Skin epidermis (tissue), 12 donors: ENCODE data around the gene SLC12A3.

Experiments used
- H3K27ac ChIP-seq, 21 experiments: fragments of 200-600 bp; sonication (generic) in 11 of 21; one replicate each; pipeline ENCODE4 v1.5.0; 2020; ENCODE audit warnings: mild to moderate bottlenecking in 3 of 21, inconsistent platforms in 2 of 21, moderate library complexity in 2 of 21
- H3K4me3 ChIP-seq, 7 experiments: fragments of 200-600 bp; sonication (generic) in 2 of 7; one replicate each; pipeline ENCODE4 v1.5.0; 2020; ENCODE audit warnings: inconsistent platforms in 2 of 7, mild to moderate bottlenecking in 2 of 7, moderate library complexity in 1 of 7

The SLC12A3 gene

GRCh38 chr16:56912746-56913708 is 48.0 kb downstream of the SLC12A3 start:
- Histone ChIP-seq H3K27ac (peak overlapping the region in 2 of 21 experiments; percentile 8 to 48), H3K4me3 (no peak overlapping the region)

DNA sequence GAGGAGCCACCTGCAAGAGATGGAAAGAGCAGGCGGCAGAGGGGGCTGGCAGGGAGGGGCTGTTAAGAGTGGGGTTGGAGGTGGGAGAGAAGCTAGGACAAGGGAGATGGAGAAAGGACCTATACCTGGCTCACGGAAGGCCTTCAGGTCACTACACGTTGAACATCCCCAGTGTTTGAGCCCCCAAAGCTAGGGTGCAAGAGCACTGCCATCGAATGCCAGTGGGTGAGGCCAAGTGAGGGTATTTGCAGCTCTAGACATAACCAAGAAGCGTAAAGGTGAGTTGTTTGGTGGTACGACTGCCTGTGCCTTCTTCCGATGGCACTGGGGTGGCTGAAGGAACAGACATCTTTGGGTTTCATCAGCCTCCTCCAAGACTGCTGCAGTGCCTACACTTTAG is 49.9 kb downstream of the SLC12A3 start:
- Histone ChIP-seq H3K27ac (peak overlapping the region in 1 of 21 experiments; percentile 42), H3K4me3 (no peak overlapping the region)

- H3K4me3 ChIP-seq: no peak overlapping the region
- H3K27ac ChIP-seq: peak overlapping the region in 3 of 21 experiments; percentile 26 to 78 (median 40)
These were observed 50.5 kb downstream of the SLC12A3 start for GRCh38 chr16:56915336-56916119.

- Histone ChIP-seq H3K27ac (peak overlapping the region in 16 of 21 experiments; percentile 14 to 84 (median 49)), H3K4me3 (no peak overlapping the region)
These were observed 51.8 kb downstream of the SLC12A3 start for GRCh38 chr16:56916571-56917403.

DNA sequence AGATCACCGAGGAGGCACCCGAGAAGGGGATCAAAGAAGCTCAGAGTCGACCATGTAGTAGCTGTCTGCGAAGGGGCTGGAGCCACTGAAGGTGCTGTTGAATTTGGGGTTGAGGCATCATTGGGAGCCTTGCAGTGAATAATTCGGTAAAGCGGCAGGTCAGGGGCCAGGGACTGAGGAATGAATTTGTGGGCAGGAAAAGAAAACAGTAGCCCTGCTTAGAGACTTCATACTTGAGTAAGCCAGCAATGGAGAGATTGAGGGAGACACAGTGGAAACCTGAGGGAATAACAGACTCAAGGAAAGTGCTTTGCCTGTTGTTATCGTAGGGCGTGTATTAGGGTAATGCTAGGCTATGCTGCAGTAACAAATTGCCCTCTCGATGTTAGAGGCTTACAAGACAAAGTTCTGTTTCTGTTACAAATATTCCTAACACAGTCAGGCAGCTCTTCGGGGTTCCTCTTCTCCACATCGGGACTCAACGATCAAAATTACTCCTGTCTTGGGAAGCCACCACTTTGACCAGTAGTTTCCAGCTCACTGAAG is 53.5 kb downstream of the SLC12A3 start:
- no peak overlapping the region for H3K4me3 ChIP-seq
- H3K27ac ChIP-seq: peak overlapping the region in 2 of 21 experiments; percentile 17 to 25

- Histone ChIP-seq H3K27ac (peak overlapping the region in 2 of 21 experiments; percentile 17 to 25), H3K4me3 (no peak overlapping the region)
These were observed 54.2 kb downstream of the SLC12A3 start for GRCh38 chr16:56919099-56919800.

DNA sequence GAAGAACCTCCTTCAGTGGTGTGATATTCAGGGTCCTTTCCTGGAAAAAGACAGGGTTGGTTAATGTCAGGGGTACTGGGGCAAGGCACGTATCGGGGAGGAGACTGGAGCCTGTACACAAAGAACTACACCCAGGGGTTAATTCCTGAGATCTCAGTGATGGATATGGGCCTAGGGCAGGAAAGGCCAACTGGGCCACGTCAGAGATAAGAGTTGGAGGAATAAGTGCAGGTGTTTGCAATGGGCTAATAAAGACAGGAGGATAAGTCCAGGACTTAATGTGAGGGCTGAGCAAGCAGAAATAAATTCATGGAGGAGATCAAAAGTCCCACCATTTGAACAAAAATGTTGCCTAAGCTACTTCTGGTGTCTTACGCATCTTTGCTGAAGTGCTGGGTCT is 56.6 kb downstream of the SLC12A3 start:
- no peak overlapping the region for H3K27ac ChIP-seq
- no peak overlapping the region for H3K4me3 ChIP-seq

- H3K27ac ChIP-seq: no peak overlapping the region
- H3K4me3 ChIP-seq: no peak overlapping the region
These were observed 58.6 kb downstream of the SLC12A3 start for GRCh38 chr16:56923481-56924091.

DNA sequence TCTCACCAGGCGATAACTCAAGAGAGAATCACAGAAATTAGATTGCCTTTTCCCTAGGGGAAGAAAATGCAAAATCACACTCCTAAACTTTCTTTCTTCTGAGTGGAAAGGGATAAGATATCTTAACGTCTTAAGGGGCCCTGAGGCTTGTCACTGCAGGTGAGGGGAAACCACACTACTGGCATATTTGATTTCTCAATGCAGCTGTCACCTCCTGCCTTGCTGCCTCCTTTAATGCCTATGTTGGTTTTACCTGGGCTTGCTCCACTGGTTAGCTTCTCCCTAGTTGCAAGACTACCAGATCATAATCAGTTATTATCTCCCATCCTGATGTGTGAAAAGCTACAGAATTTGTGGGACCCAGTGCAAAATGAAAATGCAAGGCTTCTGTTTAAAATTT is 62.5 kb downstream of the SLC12A3 start:
- Histone ChIP-seq H3K27ac (no peak overlapping the region), H3K4me3 (no peak overlapping the region)

DNA sequence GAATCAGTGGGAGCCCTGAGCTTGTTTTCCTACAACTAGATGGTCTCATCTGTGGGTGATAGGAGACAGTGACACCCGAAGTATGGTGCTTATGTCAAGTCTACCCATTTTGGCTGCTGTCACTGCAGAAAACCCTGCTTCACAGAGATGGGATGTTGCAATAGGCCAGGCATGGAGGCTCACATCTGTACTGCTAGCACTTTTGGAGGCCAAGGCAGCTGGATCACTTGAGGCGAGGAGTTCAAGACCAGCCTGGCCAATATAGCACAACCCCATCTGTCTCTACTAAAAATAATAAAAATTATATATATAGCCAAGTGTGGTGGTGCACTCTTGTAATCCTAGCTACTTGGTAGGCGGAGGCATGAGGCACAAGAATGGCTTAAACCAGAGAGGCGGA is 64.6 kb downstream of the SLC12A3 start:
- Histone ChIP-seq H3K27ac (no peak overlapping the region), H3K4me3 (no peak overlapping the region)

DNA sequence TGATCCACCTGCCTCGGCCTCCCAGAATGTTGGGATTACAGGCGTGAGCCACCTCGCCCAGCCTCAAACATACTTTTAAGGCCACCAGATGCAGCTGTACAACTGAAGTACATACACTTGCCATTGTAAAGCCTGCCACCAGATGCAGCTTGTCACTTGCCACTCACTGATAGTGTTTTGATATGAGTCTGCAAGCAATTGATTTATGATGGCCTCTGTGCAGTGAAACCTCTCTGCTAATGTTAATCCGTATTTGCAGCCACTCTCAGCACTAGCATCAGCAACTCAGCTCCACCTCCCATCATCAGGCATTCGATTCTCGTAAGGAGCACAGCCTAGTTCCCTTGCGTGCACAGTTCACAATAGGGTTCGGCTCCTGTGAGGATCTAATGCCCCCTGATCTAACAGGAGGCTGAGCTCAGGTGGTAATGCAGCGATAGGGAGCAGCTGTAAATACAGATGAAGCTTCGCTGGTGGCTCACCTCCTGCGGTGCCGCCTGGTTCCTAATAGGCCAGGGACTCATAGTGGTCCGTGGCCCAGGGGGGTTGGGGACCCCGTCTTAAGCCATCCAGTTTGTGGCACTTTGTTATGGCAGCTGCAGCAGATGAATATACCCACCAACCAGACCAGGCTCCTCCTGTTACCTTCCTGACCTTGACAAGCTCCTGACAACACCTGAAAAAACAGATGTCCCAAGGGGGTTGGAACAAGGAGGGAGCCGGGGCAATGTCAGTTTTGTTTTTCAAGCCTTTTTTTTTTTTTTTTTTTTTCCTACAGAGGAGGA is 65.7 kb downstream of the SLC12A3 start:
- Histone ChIP-seq H3K27ac (peak overlapping the region in 16 of 21 experiments; percentile 95 to 100 (median 98)), H3K4me3 (no peak overlapping the region)

DNA sequence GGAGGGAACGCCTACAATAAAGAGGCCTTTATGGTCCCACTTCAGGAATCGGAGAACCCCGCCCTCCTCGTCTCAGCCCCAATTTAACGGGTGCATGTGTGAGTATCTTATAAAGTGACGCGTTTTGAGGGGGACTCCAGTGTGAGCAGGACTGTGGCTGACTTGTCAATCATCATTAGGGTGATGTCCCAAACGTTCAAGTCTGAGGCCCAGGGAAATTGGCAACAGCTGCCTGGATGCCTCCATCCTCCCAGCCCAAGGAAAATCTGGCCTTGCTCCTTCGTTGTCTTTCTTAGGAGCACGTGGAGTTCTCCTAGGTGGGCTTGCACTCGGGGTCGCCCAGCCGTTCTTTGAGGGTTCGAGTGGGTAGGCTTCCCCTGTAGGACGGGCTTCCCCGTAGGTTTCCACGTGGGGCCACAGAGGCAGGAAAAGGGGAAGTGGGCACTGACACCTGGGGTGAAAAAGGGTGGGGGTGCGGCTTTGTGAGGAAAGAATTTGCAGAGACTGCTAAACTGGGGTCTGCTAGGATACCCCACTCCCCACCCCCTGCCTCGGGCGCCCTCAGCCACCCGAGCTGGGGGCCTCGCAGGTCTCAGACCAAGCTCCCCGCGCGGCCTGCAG is 66.4 kb downstream of the SLC12A3 start:
- Histone ChIP-seq H3K27ac (peak overlapping the region; percentile 23 to 100 (median 98)), H3K4me3 (peak overlapping the region; percentile 68 to 99 (median 97))

DNA sequence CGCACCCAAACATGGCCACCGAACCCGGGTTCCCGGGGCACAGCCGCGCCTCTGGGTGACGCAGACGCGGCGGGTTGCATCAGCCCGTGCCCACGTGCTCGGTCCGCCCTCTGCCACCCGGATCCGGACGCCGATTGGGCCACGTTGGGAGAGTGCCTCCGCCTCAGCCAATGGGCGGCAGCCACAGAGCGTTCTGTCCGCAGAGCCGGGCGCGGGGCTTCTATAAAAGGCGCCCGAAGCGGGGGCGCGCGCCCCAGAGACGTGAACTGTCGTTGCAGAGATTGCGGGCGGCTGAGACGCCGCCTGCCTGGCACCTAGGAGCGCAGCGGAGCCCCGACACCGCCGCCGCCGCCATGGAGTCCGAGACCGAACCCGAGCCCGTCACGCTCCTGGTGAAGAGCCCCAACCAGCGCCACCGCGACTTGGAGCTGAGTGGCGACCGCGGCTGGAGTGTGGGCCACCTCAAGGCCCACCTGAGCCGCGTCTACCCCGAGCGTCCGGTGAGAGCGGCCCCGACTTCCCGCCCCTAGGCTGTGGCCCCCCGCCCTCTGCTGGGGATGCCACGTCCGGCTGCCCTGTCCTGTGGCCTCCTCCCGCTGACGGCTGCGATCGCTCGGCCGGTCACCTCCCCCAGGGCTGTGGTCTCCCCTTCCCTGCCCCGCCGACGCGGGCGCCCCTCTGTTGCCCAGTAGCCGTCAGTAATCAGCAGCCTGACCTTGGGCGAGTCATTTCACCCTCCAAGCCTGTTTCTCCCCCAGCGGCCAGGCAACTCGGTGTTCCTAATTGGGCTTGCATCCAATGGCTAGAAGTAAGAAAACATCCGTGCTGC is 67.1 kb downstream of the SLC12A3 start, which contains the start of gene HERPUD1:
Gene HERPUD1, plus strand, starts transcription at position 251 of the 829 bp plus-strand sequence. Its CDS starts 103 bp downstream, at position 354.
- peak within 1 kb of the TSS; percentile 95 to 100 (median 98) for H3K27ac ChIP-seq

DNA sequence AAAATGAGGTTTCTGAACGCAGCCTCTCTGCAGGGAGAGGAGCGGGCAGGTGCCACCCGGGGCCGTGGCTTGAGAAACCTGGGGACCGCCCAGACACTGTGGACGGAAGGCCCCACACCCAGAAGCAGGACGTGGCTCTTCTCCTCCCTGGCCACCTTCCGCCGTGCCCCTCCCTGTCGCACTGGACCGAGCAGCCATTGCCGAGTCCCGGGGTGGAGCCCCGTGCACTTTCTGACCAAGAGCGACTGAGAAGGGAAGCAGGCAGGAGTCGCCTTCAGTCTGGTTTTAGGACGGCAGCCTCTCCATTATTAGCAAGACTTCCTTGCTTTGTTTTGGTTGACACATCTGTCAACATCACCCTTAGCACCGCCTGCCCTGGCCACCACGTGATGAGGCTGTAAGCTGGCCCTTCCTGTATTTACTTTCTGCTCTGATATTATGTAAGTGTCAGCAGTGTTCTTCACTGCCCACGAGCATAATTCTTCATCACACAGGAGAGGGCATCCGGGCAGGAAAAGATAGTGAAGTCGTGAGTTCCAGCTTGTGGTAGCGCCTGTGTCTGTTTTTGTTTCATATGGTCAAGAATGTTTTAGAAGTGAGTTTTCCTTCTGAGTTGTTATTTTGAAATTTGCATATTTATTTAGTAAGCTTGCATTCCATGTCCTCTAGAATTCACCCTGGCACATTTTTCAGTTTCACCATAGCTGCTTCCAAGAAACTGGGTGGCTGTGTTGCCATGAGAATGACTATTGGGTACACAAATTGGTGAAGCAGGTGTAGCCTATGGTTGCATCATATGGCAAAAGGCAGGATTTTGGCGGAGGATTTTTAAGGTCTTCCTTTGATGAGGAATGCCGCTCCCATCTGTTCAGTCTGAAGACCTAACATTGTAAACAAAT is 68.0 kb downstream of the SLC12A3 start:
- Histone ChIP-seq H3K27ac (peak overlapping the region; percentile 95 to 100 (median 98)), H3K4me3 (peak overlapping the region; percentile 68 to 99 (median 97))

More for the DNA sequence above, 67.1 kb downstream of the SLC12A3 start, which contains the start of gene HERPUD1:
- peak within 1 kb of the TSS; percentile 68 to 99 (median 97) for H3K4me3 ChIP-seq
